H9 (cell line): ENCODE measurements around the gene ETFB. TPM values are rescaled to one million over a fixed set of nuclear protein-coding genes. Genes with fewer than 3 reads are reported as not detected.

Experiments
- DNase-seq: peaks from one replicate; pipeline ENCODE4 v3.0.0-alpha.2; 2017
- H2AFZ ChIP-seq: one replicate; pipeline ENCODE4 v1.6.1; 2013; ENCODE audit warnings: mild to moderate bottlenecking, low read length, control low read depth, moderate library complexity
- H2AK5ac ChIP-seq: 2 replicates; pipeline ENCODE4 v1.6.1; 2013; ENCODE audit warnings: low read length, control low read depth, mixed read lengths; ENCODE audit not compliant: insufficient read length
- H2BK120ac ChIP-seq: one replicate; pipeline ENCODE4 v1.6.1; 2013; ENCODE audit warnings: low read depth, mild to moderate bottlenecking, low read length, control low read depth, inconsistent platforms; ENCODE audit not compliant: poor library complexity, severe bottlenecking
- H2BK12ac ChIP-seq: 2 replicates; pipeline ENCODE4 v1.6.1; 2013; ENCODE audit warnings: low read length, control low read depth, mixed read lengths, low read depth; ENCODE audit not compliant: insufficient read length
- H2BK15ac ChIP-seq: 2 replicates; pipeline ENCODE4 v1.6.1; 2013; ENCODE audit warnings: low read depth, low read length, control low read depth
- H2BK20ac ChIP-seq: one replicate; pipeline ENCODE4 v1.6.1; 2013; ENCODE audit warnings: low read depth, mild to moderate bottlenecking, low read length, control low read depth, inconsistent platforms; ENCODE audit not compliant: poor library complexity, severe bottlenecking
- H2BK5ac ChIP-seq: 2 replicates; pipeline ENCODE4 v1.6.1; 2013; ENCODE audit warnings: low read length, control low read depth, mixed read lengths; ENCODE audit not compliant: insufficient read length
- H3K14ac ChIP-seq: 2 replicates; pipeline ENCODE4 v1.6.1; 2013; ENCODE audit warnings: low read length, control low read depth; ENCODE audit not compliant: insufficient read depth
- H3K18ac ChIP-seq: 2 replicates; pipeline ENCODE4 v1.6.1; 2013; ENCODE audit warnings: low read depth, mild to moderate bottlenecking, mixed read lengths, low read length, control low read depth; ENCODE audit not compliant: insufficient read length
- H3K23ac ChIP-seq: 2 replicates; pipeline ENCODE4 v1.6.1; 2013; ENCODE audit warnings: low read length, control low read depth, mixed read lengths, low read depth; ENCODE audit not compliant: insufficient read length
- H3K23me2 ChIP-seq: 2 replicates; pipeline ENCODE4 v1.6.1; 2013; ENCODE audit warnings: low read depth, mild to moderate bottlenecking, mixed read lengths, low read length, control low read depth; ENCODE audit not compliant: insufficient read length, poor library complexity, severe bottlenecking
- H3K27ac ChIP-seq: 2 replicates; pipeline ENCODE4 v1.5.1; 2013; ENCODE audit warnings: low read length, control low read depth, mixed read lengths, low read depth; ENCODE audit not compliant: insufficient read length
- H3K27me3 ChIP-seq: 2 replicates; pipeline ENCODE4 v1.6.1; 2013; ENCODE audit warnings: low read length, control low read depth, inconsistent platforms; ENCODE audit not compliant: insufficient read depth
- H3K4ac ChIP-seq: 2 replicates; pipeline ENCODE4 v1.6.1; 2013; ENCODE audit warnings: low read depth, mild to moderate bottlenecking, control low read depth, inconsistent platforms, low read length, moderate library complexity
- H3K4me1 ChIP-seq: 2 replicates; pipeline ENCODE4 v1.6.1; 2013; ENCODE audit warnings: low read length, control low read depth, inconsistent platforms; ENCODE audit not compliant: insufficient read depth
- H3K4me2 ChIP-seq: 2 replicates; pipeline ENCODE4 v1.6.1; 2013; ENCODE audit warnings: low read length, control low read depth, mixed read lengths; ENCODE audit not compliant: insufficient read length, insufficient read depth
- H3K56ac ChIP-seq: 2 replicates; pipeline ENCODE4 v1.6.1; 2013; ENCODE audit warnings: low read depth, mild to moderate bottlenecking, mixed read lengths, low read length, control low read depth; ENCODE audit not compliant: insufficient read length
- H3K79me1 ChIP-seq: 2 replicates; pipeline ENCODE4 v1.6.1; 2013; ENCODE audit warnings: low read depth, mild to moderate bottlenecking, moderate library complexity, low read length, control low read depth, inconsistent platforms; ENCODE audit not compliant: insufficient read depth, poor library complexity, severe bottlenecking
- H3K79me2 ChIP-seq: 2 replicates; pipeline ENCODE4 v1.6.1; 2013; ENCODE audit warnings: low read length, control low read depth, inconsistent platforms; ENCODE audit not compliant: insufficient read depth
- H3K9ac ChIP-seq: 2 replicates; pipeline ENCODE4 v1.6.1; 2013; ENCODE audit warnings: low read length, control low read depth, mixed read lengths; ENCODE audit not compliant: insufficient read length; ENCODE audit errors: extremely low read depth
- H3K9me3 ChIP-seq: one replicate; pipeline ENCODE4 v1.6.1; 2013; ENCODE audit warnings: low read depth, low read length, inconsistent platforms; ENCODE audit not compliant: control insufficient read depth
- H3T11ph ChIP-seq: one replicate; pipeline ENCODE4 v1.6.1; 2013; ENCODE audit warnings: mild to moderate bottlenecking, low read length, control low read depth, inconsistent platforms
- H4K20me1 ChIP-seq: one replicate; pipeline ENCODE4 v1.6.1; 2013; ENCODE audit not compliant: control insufficient read depth, insufficient read length, insufficient read depth
- H4K5ac ChIP-seq: 2 replicates; pipeline ENCODE4 v1.6.1; 2013; ENCODE audit warnings: low read depth, mild to moderate bottlenecking, mixed read lengths, low read length, control low read depth; ENCODE audit not compliant: insufficient read length
- H4K8ac ChIP-seq: replicated peaks from 2 replicates; pipeline ENCODE4 v1.6.1; 2013; ENCODE audit warnings: low read length, control low read depth, mixed read lengths, low read depth; ENCODE audit not compliant: insufficient read length
- H4K91ac ChIP-seq: 2 replicates; pipeline ENCODE4 v1.6.1; 2013; ENCODE audit warnings: low read depth, mild to moderate bottlenecking, moderate library complexity, mixed read lengths, low read length, control low read depth; ENCODE audit not compliant: insufficient read length
- H3K27ac Mint-ChIP-seq, 3 experiments: 2 replicates in 2 of 3; 3 replicates in 1 of 3; pipeline ENCODE4 v1.8.0; 2020 to 2021; ENCODE audit warnings: mixed read lengths in 3 of 3, mild to moderate bottlenecking in 1 of 3, moderate library complexity in 1 of 3
- H3K27me3 Mint-ChIP-seq: 2 replicates; pipeline ENCODE4 v1.8.0; 2021; ENCODE audit warnings: low read depth, mild to moderate bottlenecking, moderate library complexity, mixed read lengths
- H3K36me3 Mint-ChIP-seq, 3 experiments: 2 replicates in 2 of 3; 3 replicates in 1 of 3; pipeline ENCODE4 v1.8.0; 2020 to 2021; ENCODE audit warnings: low read depth in 3 of 3, mixed read lengths in 3 of 3; ENCODE audit not compliant: insufficient read depth in 1 of 3
- H3K4me1 Mint-ChIP-seq, 2 experiments: 2 replicates each; pipeline ENCODE4 v1.8.0; 2020; ENCODE audit warnings: mixed read lengths in 2 of 2
- H3K4me3 Mint-ChIP-seq, 2 experiments: 2 replicates in 1 of 2; 3 replicates in 1 of 2; pipeline ENCODE4 v1.8.0; 2020 to 2021; ENCODE audit warnings: mild to moderate bottlenecking in 2 of 2, mixed read lengths in 2 of 2, moderate library complexity in 1 of 2
- H3K9me3 Mint-ChIP-seq, 2 experiments: 2 replicates in 1 of 2; 3 replicates in 1 of 2; pipeline ENCODE4 v1.8.0; 2020; ENCODE audit warnings: mild to moderate bottlenecking in 2 of 2, mixed read lengths in 2 of 2, moderate library complexity in 1 of 2
- CTCF ChIP-seq: fragments of 200-600 bp; sonication (generic); conservative IDR thresholded peaks from 3 replicates; pipeline ENCODE4 v1.8.0; 2021; ENCODE audit warnings: antibody characterized with exemption, mild to moderate bottlenecking
- WGBS: extraction: QIAGEN DNeasy Blood & Tissue Kit; methylation state at CpG from one replicate; pipeline ENCODE4 v1.1.7; 2013; ENCODE audit warnings: missing lambda C conversion rate, low lambda C conversion rate, mixed read lengths; ENCODE audit not compliant: insufficient read length; ENCODE audit errors: extremely low coverage; 5-methylcytosine and 5-hydroxymethylcytosine counted together
- total RNA-seq: library from RNA; stranded (reverse); gene quantifications from 2 replicates; pipeline ENCODE4 v1.2.1, GENCODE V29; 2021

Gene ETFB
- total RNA-seq, 1 experiment from 2014 or later = 49.4 TPM

GRCh38 chr19:51399231-51399630 is 33.0 kb upstream of the ETFB start:
- H3K4me2 ChIP-seq = no peak overlapping the region
- no peak overlapping the region for H2BK5ac ChIP-seq
- no peak overlapping the region for H3K23ac ChIP-seq
- H3K4ac ChIP-seq = no peak overlapping the region
- no peak overlapping the region for H2BK120ac ChIP-seq
- peaks cover 19% of the 10 kb centered on the region for H3K9me3 ChIP-seq
- no peak overlapping the region for H2BK20ac ChIP-seq
- H4K91ac ChIP-seq = no peak overlapping the region
- no peak overlapping the region for H3K18ac ChIP-seq
- H2AFZ ChIP-seq = no peak overlapping the region
- no peaks in the 10 kb centered on the region for H4K20me1 ChIP-seq
- no peak overlapping the region for H3T11ph ChIP-seq
- Mint-ChIP-seq H3K9me3 (peaks cover 36 to 38% of the 10 kb centered on the region in 2 experiments), H3K4me3 (no peak overlapping the region), H3K4me1 (peaks cover 17 to 27% of the 10 kb centered on the region in 2 experiments), H3K27ac (no peak overlapping the region), H3K27me3 (peaks cover 8% of the 10 kb centered on the region; the same call in 1 of the 2 replicates), H3K36me3 (peaks cover 34 to 56% (median 38%) of the 10 kb centered on the region in 3 experiments)
- H3K79me1 ChIP-seq = no peaks in the 10 kb centered on the region
- no peak for DNase-seq
- no peak overlapping the region for H4K5ac ChIP-seq
- peaks cover 3% of the 10 kb centered on the region for H3K23me2 ChIP-seq
- H2BK12ac ChIP-seq = no peak overlapping the region
- H3K27me3 ChIP-seq = no peaks in the 10 kb centered on the region
- no peaks in the 10 kb centered on the region for H3K79me2 ChIP-seq
- no peak overlapping the region for H2AK5ac ChIP-seq
- no peak overlapping the region for H3K27ac ChIP-seq
- H3K14ac ChIP-seq = no peak overlapping the region
- H3K4me1 ChIP-seq = no peaks in the 10 kb centered on the region
- no CpG with 5 or more reads among the region's 5 CpGs for WGBS
- no peak overlapping the region for H2BK15ac ChIP-seq
- no peak overlapping the region for H3K9ac ChIP-seq
- no peak for TF ChIP-seq CTCF
- H3K56ac ChIP-seq = no peak overlapping the region
- H4K8ac ChIP-seq = no peak overlapping the region
